Measurements from ENCODE around the gene ANKK1. TPM values are rescaled to one million over a fixed set of nuclear protein-coding genes. Genes with fewer than 3 reads are reported as not detected.

ANKK1 gene
- total and polyA plus RNA-seq, 10 of the 15 experiments (the other 5 are each of a cell fraction or from before 2014, with no cell fraction given) = not detected

DNA sequence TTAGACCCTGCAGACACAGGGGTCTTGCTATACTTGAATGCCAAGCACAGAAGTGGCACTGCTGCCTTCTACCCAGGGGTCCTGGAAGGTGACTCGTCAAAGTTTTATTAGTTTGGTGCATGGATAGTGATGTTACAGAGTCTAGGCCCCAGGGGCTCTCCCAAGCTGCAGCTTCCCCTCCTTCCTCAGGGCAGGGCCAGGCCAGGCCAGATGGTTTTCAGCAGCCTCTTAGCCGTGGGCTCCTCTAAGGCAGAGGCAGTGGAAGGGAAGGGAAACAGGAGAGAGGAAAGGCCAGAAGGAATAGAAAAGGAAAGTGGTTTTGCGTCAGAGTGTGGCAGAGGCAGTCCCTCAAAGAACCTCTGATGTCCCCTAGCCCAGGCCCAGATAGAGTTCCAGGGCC is 21.9 kb downstream of the ANKK1 start (continued):
- TF ChIP-seq, protein P1, sequence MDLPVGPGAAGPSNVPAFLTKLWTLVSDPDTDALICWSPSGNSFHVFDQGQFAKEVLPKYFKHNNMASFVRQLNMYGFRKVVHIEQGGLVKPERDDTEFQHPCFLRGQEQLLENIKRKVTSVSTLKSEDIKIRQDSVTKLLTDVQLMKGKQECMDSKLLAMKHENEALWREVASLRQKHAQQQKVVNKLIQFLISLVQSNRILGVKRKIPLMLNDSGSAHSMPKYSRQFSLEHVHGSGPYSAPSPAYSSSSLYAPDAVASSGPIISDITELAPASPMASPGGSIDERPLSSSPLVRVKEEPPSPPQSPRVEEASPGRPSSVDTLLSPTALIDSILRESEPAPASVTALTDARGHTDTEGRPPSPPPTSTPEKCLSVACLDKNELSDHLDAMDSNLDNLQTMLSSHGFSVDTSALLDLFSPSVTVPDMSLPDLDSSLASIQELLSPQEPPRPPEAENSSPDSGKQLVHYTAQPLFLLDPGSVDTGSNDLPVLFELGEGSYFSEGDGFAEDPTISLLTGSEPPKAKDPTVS (IDR thresholded peaks at IDR 0.05; ENCODE audit: low read depth, low read length) = no peak
- TF ChIP-seq, protein P2, sequence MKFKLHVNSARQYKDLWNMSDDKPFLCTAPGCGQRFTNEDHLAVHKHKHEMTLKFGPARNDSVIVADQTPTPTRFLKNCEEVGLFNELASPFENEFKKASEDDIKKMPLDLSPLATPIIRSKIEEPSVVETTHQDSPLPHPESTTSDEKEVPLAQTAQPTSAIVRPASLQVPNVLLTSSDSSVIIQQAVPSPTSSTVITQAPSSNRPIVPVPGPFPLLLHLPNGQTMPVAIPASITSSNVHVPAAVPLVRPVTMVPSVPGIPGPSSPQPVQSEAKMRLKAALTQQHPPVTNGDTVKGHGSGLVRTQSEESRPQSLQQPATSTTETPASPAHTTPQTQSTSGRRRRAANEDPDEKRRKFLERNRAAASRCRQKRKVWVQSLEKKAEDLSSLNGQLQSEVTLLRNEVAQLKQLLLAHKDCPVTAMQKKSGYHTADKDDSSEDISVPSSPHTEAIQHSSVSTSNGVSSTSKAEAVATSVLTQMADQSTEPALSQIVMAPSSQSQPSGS (IDR thresholded peaks at IDR 0.05; ENCODE audit: low read length) = no peak
- TF ChIP-seq HDAC2 (IDR thresholded peaks at IDR 0.05) = no peak

DNA sequence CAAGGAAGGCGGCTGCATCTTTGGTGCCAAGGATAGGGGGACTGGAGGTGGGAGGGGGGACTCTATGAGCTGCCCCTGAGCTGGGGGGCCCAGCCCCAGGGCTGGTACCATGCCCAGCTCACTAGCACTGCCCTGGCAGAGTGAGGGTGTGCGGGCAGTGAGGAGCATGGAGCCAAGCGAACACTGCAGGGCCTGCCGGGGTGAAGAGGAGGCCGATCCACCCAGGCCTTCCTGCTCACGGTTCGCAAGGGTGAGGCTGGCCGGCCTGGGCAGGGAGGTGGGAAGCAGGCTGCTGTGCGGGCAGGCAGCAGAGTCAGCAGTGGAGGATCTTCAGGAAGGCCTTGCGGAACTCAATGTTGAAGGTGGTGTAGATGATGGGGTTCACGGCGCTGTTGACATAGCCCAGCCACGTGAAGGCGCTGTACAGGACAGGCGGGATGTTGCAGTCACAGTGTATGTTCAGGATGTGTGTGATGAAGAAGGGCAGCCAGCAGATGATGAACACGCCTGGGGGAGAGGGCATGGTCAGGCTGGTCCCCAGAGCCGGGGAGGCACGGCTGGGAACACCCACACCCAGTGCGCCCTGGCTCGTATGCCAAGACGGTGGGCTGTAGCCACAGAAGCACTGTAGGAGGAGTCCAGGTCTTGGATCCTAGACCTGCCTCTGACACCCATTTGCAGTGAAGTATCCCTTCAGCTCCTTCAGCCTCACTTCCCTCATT is 23.0 kb downstream of the ANKK1 start:
- no peaks in the 10 kb centered on the region for H3K79me2 ChIP-seq (ENCODE audit: control insufficient read depth, insufficient read depth, low read length)
- H3K4me2 ChIP-seq (ENCODE audit: control insufficient read depth, insufficient read depth) = no peak overlapping the region
- peaks cover 0 to 6% of the 10 kb centered on the region in 2 experiments; a peak in 2 of 4 replicates for H3K27me3 ChIP-seq (replicated peaks in 1 of 2; ENCODE audit: control insufficient read depth in 2 of 2, insufficient read depth in 2 of 2, low read length in 1 of 2)
- ChIA-PET CTCF (no interaction called here), RAD21 (ENCODE audit: unreplicated experiment) (no interaction called here), SMC1A (ENCODE audit: uncharacterized antibody, unreplicated experiment) (no interaction called here), POLR2A (no interaction called here)
- DNase-seq (ENCODE audit: low read depth, low spot score) (no peak), ATAC-seq (no peak), FAIRE-seq (no peak)
- H2AFZ ChIP-seq (ENCODE audit: control insufficient read depth, low read depth, low read length) = no peak overlapping the region
- H3K36me3 ChIP-seq (ENCODE audit: control insufficient read depth in 2 of 2, insufficient read depth in 2 of 2, low read length in 1 of 2) = no peaks in the 10 kb centered on the region
- TF ChIP-seq SIX5 (IDR thresholded peaks at IDR 0.05; ENCODE audit: low read depth, low read length, severe bottlenecking) = no peak
- no peak for TF ChIP-seq CBX5 (IDR thresholded peaks at IDR 0.05; ENCODE audit: low read depth)
- no peak for TF ChIP-seq RAD51 (IDR thresholded peaks at IDR 0.05)
- no TSS peak for BruUV-seq (replicated peaks)
- in situ Hi-C loops (cut with MboI) = no loop called here
- no peak overlapping the region for H3K27ac ChIP-seq (ENCODE audit: control insufficient read depth, insufficient read depth)
- H3K9ac ChIP-seq (ENCODE audit: control insufficient read depth, insufficient read depth, low read length) = no peak overlapping the region
- H3K4me1 ChIP-seq (ENCODE audit: control insufficient read depth, insufficient read depth, low read length) = no peaks in the 10 kb centered on the region
- H3K9me3 ChIP-seq (replicated peaks; ENCODE audit: control insufficient read depth, insufficient read depth, low read length) = no peaks in the 10 kb centered on the region
- H3K4me3 ChIP-seq = no peak overlapping the region
- no peaks in the 10 kb centered on the region for H4K20me1 ChIP-seq (ENCODE audit: control insufficient read depth, insufficient read depth)
- intact Hi-C loops (cut with micrococcal nuclease; ENCODE audit: unreplicated experiment) = no loop called here
- WGBS (ENCODE audit: insufficient coverage, insufficient replicate concordance, low lambda C conversion rate, missing lambda C conversion rate) = 61% methylated on average over 15 of the region's 21 CpGs

Measured in GM12878 (cell line).